ENCODE results near the gene EPN3. TPM values are rescaled to one million over a fixed set of nuclear protein-coding genes. Genes with fewer than 3 reads are reported as not detected.

EPN3 gene
- total RNA-seq, 1 experiment from 2014 or later: 0.92 TPM

DNA sequence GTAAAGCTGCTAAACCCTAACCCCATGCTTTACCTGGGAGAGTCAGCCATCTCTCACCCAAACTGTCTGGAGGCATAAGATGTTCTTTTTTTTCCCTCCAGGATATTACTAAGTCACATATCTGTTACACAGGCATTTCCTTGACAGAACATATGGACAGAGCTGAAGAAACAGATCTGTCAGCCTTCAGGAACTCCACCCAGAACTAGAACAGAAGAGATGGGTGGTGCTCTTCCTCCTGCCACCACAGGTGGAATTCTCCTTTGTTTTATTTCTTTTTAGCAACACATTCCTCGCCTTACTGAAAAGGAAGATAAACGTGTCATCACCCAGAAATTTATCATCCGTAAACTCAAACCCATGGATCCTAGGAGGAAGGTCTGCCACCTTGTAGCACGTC lies 15.5 kb upstream of the EPN3 start:
- no peaks in the 10 kb centered on the region for H3K4me1 ChIP-seq (ENCODE audit: control insufficient read depth, insufficient read depth, low read length)
- ChIA-PET CTCF (no interaction called here), POLR2A (no interaction called here)
- TF ChIP-seq, protein P1, sequence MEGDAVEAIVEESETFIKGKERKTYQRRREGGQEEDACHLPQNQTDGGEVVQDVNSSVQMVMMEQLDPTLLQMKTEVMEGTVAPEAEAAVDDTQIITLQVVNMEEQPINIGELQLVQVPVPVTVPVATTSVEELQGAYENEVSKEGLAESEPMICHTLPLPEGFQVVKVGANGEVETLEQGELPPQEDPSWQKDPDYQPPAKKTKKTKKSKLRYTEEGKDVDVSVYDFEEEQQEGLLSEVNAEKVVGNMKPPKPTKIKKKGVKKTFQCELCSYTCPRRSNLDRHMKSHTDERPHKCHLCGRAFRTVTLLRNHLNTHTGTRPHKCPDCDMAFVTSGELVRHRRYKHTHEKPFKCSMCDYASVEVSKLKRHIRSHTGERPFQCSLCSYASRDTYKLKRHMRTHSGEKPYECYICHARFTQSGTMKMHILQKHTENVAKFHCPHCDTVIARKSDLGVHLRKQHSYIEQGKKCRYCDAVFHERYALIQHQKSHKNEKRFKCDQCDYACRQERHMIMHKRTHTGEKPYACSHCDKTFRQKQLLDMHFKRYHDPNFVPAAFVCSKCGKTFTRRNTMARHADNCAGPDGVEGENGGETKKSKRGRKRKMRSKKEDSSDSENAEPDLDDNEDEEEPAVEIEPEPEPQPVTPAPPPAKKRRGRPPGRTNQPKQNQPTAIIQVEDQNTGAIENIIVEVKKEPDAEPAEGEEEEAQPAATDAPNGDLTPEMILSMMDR (IDR thresholded peaks at IDR 0.05): no peak
- TF ChIP-seq TCF7L2 (IDR thresholded peaks at IDR 0.05; ENCODE audit: low read depth, low read length) (no peak), SIN3A (IDR thresholded peaks at IDR 0.05; ENCODE audit: borderline replicate concordance, insufficient read depth, low read depth, low read length) (no peak), POLR2AphosphoS5 (IDR thresholded peaks at IDR 0.05; ENCODE audit: low read depth, low read length) (no peak)
- TF ChIP-seq, protein P2, sequence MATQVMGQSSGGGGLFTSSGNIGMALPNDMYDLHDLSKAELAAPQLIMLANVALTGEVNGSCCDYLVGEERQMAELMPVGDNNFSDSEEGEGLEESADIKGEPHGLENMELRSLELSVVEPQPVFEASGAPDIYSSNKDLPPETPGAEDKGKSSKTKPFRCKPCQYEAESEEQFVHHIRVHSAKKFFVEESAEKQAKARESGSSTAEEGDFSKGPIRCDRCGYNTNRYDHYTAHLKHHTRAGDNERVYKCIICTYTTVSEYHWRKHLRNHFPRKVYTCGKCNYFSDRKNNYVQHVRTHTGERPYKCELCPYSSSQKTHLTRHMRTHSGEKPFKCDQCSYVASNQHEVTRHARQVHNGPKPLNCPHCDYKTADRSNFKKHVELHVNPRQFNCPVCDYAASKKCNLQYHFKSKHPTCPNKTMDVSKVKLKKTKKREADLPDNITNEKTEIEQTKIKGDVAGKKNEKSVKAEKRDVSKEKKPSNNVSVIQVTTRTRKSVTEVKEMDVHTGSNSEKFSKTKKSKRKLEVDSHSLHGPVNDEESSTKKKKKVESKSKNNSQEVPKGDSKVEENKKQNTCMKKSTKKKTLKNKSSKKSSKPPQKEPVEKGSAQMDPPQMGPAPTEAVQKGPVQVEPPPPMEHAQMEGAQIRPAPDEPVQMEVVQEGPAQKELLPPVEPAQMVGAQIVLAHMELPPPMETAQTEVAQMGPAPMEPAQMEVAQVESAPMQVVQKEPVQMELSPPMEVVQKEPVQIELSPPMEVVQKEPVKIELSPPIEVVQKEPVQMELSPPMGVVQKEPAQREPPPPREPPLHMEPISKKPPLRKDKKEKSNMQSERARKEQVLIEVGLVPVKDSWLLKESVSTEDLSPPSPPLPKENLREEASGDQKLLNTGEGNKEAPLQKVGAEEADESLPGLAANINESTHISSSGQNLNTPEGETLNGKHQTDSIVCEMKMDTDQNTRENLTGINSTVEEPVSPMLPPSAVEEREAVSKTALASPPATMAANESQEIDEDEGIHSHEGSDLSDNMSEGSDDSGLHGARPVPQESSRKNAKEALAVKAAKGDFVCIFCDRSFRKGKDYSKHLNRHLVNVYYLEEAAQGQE (IDR thresholded peaks at IDR 0.05; ENCODE audit: insufficient read depth in 1 of 2, low read depth in 2 of 2, low read length in 1 of 2): no peak
- H3K27me3 ChIP-seq (ENCODE audit: control insufficient read depth, insufficient read depth, low read length): no peaks in the 10 kb centered on the region
- BruUV-seq (replicated peaks): no TSS peak
- in situ Hi-C loops (cut with HindIII; ENCODE audit: low pct_unique_long_range_greater_than_20kb, low sequenced_read_pairs): no loop called here
- intact Hi-C loops (cut with micrococcal nuclease; ENCODE audit: unreplicated experiment): no loop called here
- H3K9me3 ChIP-seq (ENCODE audit: control insufficient read depth, insufficient read depth, low read depth, low read length): no peaks in the 10 kb centered on the region
- H3K36me3 ChIP-seq (ENCODE audit: control insufficient read depth, insufficient read depth, low read length): no peaks in the 10 kb centered on the region
- H3K4me3 ChIP-seq (ENCODE audit: low read depth in 2 of 2, low read length in 2 of 2): no peak overlapping the region
- DNase-seq (ENCODE audit: low read depth, low spot score) (no peak), ATAC-seq (no peak)
- no peak overlapping the region for H3K27ac ChIP-seq (ENCODE audit: low read length)

DNA sequence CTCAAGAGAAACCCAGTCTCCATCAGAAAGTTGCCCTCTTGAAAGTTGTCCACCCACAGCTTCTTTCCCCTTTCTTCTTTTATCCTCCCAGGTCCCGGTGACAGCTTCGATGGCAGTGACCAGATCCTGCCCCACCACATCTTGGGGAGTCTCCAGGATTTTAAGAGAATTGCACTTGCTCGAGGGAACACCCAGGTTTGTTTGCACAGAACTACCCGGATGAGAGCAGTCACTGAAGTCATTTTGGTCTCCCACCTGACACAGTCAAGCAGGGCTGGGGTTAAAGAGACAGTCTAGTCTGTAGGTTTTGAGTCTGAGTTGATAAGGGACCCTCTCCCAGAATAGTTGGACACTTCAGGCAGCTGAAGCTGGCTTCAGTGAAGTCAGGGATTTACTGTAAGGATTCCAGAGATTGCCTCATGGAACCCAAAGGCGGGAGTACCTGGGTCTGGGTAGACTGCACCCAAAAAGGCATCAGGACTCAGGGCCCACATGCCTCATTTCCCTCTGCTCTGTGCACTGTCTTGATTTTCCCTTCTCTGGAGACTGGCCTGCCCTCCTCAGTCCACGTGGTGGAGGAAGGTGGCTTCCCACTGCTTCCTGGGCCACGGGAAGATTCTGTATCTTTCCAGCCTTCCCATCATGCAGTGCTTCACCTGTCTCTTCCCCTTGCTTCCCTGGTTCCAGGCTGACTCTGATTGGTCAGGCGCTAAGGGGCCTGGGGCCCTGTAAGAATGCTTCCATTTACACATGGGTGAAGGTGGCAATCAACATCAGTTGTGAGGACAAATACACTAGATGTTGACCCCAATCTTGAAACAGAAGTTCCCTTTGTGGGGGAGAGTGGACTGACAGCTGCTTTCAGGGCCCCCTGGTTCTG lies 14.8 kb upstream of the EPN3 start:
- Histone ChIP-seq H3K4me3 (ENCODE audit: low read depth in 2 of 2, low read length in 2 of 2) (no peak overlapping the region), H3K36me3 (ENCODE audit: control insufficient read depth, insufficient read depth, low read length) (no peaks in the 10 kb centered on the region), H3K9me3 (ENCODE audit: control insufficient read depth, insufficient read depth, low read depth, low read length) (no peaks in the 10 kb centered on the region), H3K27ac (ENCODE audit: low read length) (no peak overlapping the region), H3K4me1 (ENCODE audit: control insufficient read depth, insufficient read depth, low read length) (no peaks in the 10 kb centered on the region), H3K27me3 (ENCODE audit: control insufficient read depth, insufficient read depth, low read length) (no peaks in the 10 kb centered on the region)
- CTCF ChIA-PET: no interaction called here
- intact Hi-C loops (cut with micrococcal nuclease; ENCODE audit: unreplicated experiment): no loop called here
- BruUV-seq (replicated peaks): no TSS peak
- in situ Hi-C loops (cut with HindIII; ENCODE audit: low pct_unique_long_range_greater_than_20kb, low sequenced_read_pairs): no loop called here
- no peak for TF ChIP-seq SIN3A (IDR thresholded peaks at IDR 0.05; ENCODE audit: borderline replicate concordance, insufficient read depth, low read depth, low read length)
- no peak for TF ChIP-seq POLR2AphosphoS5 (IDR thresholded peaks at IDR 0.05; ENCODE audit: low read depth, low read length)
- TF ChIP-seq, protein P2 (IDR thresholded peaks at IDR 0.05; ENCODE audit: insufficient read depth in 1 of 2, low read depth in 2 of 2, low read length in 1 of 2): no peak
- no peak for TF ChIP-seq TCF7L2 (IDR thresholded peaks at IDR 0.05; ENCODE audit: low read depth, low read length)
- TF ChIP-seq, protein P1 (IDR thresholded peaks at IDR 0.05): no peak
- POLR2A ChIA-PET: no interaction called here
- DNase-seq (ENCODE audit: low read depth, low spot score) (no peak), ATAC-seq (no peak)

Measured in Panc1 (cell line).